Measurements from ENCODE around the gene MMP25.

GRCh38 chr16:3022208-3022683 lies 24.1 kb upstream of the MMP25 start:
- TF ChIP-seq, protein P1, sequence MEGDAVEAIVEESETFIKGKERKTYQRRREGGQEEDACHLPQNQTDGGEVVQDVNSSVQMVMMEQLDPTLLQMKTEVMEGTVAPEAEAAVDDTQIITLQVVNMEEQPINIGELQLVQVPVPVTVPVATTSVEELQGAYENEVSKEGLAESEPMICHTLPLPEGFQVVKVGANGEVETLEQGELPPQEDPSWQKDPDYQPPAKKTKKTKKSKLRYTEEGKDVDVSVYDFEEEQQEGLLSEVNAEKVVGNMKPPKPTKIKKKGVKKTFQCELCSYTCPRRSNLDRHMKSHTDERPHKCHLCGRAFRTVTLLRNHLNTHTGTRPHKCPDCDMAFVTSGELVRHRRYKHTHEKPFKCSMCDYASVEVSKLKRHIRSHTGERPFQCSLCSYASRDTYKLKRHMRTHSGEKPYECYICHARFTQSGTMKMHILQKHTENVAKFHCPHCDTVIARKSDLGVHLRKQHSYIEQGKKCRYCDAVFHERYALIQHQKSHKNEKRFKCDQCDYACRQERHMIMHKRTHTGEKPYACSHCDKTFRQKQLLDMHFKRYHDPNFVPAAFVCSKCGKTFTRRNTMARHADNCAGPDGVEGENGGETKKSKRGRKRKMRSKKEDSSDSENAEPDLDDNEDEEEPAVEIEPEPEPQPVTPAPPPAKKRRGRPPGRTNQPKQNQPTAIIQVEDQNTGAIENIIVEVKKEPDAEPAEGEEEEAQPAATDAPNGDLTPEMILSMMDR (IDR thresholded peaks at IDR 0.05), result no peak
- peak in 1 of 2 donors; percentile 30 for TF ChIP-seq POLR2A (IDR thresholded peaks at IDR 0.05)
